HG03066 (cell line): ENCODE data around the gene NSUN2.
"Not testable (repeated sequence)": the region's sequence is repeated elsewhere in the genome, so short reads cannot be mapped to it uniquely, and the experiment has no call there.

Experiments used
- ATAC-seq: cut with Tn5 transposase; IDR thresholded peaks from one replicate; pipeline ENCODE4 v1.9.1; 2021; ENCODE audit warnings: low read depth; ENCODE audit not compliant: unreplicated experiment

Gene NSUN2

DNA sequence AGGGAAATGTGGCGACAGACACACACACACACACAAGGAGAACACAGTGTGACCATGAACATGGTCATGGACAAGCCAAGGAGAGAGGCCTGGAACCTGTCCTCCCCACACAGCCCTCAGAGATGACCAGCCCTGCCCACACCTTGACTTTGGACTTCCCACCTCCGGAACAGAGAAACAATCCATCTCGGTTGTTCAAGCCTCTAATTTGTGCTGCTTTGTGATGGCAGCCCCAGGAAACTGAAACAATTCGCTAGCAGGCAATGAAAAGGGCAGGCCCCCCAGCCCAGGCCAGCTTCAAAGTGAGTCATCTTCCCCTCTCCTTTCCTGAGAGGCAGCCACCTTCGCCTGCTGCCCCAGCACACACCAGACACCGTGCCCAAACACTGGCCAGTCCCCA lies 47.7 kb downstream of the NSUN2 start:
- no peak for ATAC-seq

DNA sequence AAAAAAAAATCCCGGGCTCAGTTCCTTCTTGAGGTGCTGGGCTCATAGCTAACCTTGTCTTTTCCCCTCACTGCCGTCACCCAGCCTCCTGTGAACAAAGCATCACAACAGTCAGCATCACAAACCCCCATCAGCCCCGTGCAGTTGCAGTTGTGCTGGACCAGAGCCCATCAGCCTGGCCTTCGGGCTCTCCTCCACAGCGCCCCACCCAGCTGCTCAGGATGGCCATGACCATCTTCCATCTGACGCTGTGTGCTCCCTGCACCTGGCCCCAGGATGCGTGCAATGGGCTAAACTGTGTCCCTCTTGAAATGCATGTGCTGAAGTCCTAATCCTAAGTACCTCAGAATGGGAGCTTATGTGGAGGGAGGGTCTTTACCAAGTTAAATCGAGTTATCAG lies 48.1 kb downstream of the NSUN2 start:
- no peak for ATAC-seq

DNA sequence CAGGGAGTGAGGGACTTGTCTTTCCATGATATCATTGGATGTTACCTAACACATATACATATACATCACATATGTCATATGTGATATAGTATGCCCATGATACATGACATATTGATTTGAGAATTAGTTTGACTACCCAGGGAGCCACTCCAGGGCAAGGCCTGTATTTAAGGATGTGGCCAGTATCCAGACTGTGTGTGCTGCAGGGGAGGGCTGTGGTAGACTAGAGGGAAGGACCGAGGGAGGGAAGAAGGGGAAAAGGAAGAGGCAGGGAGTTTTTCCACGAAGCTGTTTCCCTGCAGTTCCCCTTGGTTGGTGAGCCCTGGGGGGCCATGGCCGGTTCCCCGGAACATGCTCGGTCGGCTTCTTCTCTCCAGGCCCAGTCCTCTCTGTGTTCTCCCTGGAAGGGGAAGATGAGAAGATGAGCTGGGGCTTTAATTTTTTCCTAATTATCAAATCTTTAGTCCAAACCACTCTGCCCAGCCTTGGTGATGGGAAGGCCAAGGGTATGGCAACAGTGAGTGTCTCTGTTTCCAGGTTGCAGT lies 48.7 kb downstream of the NSUN2 start:
- no peak for ATAC-seq

DNA sequence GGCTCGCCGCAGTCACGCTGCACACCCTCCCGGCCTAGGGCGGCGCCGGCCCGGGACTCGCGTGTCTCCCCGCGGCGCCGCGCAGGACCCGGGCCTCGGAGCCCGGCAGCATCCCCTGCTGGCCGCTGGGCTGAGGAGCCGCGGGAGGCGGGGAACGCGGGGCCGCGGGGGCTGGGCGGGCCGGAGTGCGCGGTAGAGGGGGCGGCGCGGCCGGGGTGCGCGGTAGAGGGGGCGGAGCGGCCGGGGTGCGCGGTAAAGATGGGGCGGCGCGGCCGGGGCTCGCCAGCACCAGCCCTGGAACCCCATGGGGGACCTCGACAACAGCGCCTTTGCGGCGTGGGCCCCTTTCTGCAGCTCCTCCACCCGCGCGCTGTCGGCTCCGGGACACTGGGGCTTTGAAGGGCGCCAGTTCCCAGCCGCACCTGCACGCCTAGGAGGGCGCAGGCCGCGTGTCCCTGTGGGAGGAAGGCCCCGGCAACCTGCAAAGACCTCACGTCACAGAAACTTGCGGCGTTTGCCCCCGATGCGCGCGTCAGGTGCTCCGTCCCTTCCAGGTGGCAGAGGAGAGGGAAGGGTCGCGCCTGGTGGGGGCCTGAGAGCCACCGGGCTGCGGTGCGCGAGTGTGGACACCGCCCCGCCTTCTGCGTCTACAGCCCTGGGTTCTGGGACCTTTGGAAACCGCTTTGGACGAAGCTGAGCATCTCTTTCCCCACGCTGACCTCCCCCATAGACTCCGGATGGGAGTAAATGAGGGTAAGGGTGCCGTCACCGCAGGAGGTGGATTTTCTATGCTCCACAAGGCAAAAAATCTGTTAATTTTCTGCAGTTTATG lies 49.6 kb downstream of the NSUN2 start:
- no peak for ATAC-seq

DNA sequence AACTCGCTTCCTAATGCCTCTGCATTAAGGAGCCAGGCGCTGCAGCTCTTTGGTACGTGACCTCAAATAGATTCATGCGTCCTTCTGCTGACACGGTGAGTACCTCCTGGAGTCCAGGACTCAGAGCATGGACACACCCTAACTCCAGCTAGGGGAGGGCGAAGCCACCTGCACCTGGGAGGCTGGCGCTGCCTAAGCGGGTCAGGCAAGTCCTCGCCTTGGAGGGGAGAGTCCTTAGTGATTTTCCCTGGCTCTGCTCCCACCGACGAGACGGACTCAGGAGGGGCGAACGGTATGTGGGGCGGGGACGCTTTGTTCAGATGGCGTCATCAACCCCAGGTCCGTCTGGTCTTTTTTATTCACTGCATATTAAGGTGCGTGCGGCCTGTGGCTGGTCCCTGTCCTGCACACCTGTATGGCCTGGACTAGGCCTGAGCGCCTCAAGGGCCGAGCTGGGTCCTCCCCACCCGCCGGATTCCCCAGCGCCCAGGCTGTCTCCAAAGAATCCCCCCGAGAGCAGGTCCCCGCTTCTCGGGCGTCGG lies 50.3 kb downstream of the NSUN2 start:
- ATAC-seq: no peak

DNA sequence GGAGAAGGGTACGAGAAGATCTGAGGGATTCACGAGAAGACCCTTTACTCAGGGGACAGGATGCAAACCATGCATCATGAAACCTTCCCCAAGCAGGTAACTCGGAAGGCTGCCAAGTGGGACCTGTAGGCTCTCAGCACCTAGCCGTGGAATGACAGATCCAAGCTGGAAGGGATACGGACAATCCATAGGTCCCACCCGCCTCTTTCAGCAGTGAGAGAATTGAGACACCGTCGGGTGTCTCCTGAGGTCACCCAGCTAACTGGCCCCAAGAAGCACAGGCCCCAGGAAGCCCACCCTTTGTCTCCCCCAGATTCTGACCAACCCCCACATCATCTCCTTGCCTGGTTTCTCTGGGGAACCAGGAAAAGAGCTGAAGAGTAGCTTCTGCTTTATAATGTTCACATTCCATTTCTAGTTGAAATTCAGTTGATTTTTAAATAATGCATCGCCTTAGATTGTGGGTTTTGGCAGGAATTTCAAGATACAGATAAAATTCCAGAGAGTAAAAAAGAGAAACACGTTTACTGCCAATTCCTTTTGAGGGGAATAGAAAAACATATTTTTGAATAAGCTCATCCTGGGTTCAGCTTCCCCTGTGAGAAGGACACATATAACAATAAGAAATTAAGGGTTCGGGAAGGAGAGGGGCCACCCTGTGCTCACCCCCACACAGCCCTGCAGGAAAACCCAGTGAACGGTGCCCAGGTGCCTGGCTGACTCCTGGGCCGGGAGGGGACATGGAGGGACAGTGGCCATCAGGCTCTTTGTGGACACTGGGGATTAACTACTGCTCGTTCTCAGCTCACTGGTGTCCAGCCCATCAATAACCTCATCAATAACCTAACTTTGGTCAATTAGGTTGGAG lies 51.1 kb downstream of the NSUN2 start:
- ATAC-seq: no peak

DNA sequence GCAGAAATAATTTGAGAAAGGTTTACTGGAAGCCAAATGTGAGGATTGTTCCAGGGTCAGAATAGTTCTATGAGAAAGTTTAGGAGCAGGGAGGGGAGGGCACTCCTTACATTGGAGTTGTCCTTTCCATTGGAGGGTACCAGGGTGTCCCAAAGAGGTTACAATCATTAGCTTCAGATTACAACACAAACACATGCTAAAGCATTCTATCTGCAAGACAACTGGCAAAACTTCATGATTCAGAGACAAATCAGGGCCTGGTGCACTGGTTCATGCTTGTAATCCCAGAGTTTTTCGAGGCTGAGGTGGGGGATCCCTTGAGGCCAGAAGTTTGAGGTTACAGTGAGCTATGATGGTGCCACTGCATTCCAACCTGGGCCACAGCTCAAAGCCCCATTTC lies 51.8 kb downstream of the NSUN2 start:
- ATAC-seq: no peak

DNA sequence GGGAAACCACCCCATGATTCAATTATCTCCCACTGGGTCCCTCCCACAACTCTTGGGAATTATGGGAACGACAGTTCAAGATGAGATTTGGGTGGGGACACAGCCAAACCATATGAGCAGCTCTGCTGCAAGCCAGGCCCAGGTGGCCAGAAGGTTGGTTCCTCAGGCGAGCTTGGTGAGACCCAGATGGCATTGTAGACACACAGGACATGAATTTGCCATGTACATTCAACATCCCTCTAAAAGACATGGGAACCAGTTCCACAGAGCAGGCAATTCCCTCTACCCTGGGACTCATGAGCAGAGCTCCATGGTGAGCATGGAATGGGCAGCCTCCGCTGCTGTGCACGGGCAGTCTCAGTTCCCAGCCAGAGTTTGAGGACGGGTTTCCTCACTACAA lies 53.3 kb downstream of the NSUN2 start:
- ATAC-seq: no peak

DNA sequence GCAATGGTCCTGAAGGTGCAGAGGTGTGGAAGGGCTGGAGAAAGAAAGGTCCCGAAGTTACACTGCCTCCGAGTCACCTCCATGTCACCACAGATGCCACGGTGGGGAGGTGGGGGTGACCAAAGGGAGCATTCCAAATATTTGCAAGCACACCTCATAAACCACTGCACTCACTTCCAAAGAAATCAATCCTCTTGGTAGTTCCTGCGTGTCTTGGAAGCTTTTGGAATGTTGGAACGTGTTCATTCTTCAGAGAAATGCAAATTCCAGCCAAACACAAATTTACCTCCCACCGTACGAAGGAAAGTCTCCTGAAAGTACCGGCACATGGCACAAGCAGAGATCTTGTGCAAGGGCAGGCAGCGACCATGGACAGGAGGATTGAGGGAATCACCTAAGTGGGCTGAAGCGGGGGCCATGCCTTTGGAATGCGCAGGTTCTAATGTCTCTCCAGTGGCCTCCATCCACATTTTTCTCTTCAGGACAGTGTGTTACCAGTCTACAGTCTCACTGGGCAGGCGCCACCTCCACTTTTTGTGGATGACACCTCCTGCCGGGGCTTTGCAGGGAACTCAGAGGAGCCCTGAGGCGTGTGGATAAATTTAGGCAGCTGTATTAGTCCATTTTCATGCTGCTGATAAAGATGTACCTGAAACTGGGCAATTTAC lies 54.0 kb downstream of the NSUN2 start:
- ATAC-seq: no peak

DNA sequence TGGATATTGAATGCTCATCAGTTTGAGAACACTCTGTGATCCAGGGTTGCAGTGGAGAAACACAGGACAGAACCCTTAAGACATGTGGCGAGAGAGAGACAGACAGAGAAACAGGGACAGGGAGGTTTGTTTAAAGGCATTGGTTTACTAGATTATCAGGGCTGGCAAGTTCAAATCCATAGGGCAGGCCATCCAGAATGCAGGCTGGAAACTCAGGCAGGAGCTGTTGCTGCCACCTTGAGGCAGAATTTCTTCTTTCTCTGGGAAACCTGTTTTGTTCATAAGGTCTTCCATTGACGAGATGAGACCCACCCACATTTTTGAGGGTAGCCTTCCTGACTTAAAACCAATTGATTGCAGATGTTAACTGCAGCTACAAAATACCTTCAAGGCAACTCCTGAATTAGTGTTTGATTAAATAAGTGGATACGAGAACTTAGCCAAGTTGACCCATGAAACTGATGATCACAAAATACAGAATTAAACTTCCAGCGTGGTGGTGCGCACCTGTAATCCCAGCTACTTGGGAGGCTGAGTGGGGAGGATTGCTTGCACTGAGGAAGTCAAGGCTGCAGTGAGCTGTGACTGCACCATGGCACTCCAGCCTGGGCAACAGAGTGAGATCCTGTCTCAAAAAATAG lies 55.9 kb downstream of the NSUN2 start:
- ATAC-seq: no peak

DNA sequence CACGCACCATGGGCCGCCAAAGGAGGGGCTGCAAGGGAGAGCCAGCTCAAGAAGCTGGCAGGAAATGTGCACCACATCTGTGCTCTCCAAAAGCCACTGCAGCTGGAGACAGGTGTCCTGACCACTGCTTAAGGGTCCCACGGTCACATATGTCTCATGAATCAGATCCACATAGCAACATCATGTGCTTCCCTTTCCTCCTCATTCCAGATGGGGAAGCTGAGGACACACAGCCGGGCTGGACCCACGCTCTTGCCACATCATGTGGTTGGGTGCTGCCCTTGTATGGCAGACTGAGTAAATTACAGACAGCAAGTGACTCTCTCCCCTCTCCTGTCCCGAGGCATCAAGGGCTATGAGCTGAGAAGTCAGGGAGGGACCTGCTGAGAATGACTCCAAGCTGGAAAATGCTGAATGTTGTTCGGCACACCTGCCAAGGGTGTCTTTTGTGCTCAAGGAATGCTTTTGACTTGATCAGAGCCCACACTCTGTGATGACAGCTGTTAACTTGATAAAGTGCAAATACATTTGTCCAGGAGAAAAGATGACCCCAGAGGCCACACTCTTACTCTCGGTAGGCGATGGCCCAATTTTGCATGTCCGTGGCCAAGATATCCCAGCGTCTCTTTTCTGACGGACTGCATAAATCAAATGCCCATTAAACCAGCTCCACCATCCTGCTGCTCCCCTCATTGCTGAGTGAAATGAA lies 58.2 kb downstream of the NSUN2 start:
- no peak for ATAC-seq

DNA sequence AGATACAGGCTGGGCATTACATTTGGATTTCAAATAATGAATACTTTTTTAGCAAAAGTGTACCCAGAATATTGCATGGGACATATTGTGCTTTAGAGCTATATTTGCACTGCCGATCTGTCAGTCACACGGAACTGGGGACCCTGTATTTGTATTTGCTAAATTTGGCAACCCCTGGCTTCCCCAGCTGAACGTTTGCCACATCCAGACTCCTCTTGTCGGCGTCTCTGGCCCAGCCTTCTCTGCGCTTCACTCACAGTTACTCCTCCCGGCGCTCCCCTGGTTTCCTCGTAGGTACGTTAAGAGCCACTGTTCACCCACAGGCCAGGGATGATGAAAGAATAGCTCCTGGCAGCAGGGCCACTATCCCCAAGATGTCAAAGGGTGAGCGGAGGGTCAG lies 58.7 kb downstream of the NSUN2 start:
- ATAC-seq: no peak

DNA sequence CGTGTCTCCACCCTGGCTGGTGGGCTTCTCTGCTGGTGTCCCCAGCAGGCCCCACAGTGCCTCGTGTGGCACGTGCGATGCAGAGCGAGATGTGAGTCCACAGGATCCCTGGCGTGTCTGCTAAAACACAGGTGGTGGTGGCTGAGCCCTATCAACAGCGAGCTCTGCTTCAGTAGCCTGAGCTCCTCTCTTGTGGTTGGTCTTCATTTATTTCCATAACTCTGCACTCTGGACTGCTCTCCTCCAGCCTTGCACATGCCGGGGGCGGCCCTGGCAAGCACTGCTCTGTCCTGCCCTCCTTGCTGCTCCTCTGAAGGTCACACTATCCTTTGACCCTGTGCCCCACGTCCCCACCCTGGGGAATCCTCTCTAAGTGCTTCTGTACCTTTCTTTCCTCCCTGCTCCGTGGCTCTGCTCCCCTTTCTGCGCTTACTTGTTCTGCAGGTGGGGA lies 59.2 kb downstream of the NSUN2 start:
- ATAC-seq: no peak

DNA sequence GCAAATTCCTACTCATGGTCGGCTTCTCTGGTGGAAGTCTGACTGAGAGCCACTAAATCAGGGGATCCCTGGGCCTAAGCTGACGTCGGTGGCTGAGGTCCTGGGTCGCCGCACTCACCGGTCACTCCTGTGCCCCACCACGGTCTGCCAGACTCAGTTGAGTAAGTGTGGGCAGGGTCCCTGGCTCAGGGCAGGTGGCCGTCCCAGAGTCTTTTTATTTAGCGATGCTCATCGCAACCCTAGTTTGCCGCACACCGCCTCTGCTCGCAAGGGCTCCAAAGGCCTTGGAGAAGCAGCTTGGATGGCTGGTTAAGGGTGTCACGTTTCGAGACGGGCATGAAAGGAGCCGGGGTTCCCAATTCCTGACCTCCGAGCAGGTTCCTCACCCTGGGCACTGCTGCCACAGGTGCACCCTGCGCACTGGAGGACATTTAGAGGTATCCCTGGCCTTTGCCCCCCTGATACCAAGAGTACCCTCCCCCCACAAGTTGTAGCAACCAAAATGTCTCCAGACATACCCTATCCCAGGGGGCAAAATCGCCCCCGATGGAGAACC lies 59.9 kb downstream of the NSUN2 start:
- ATAC-seq: no peak

DNA sequence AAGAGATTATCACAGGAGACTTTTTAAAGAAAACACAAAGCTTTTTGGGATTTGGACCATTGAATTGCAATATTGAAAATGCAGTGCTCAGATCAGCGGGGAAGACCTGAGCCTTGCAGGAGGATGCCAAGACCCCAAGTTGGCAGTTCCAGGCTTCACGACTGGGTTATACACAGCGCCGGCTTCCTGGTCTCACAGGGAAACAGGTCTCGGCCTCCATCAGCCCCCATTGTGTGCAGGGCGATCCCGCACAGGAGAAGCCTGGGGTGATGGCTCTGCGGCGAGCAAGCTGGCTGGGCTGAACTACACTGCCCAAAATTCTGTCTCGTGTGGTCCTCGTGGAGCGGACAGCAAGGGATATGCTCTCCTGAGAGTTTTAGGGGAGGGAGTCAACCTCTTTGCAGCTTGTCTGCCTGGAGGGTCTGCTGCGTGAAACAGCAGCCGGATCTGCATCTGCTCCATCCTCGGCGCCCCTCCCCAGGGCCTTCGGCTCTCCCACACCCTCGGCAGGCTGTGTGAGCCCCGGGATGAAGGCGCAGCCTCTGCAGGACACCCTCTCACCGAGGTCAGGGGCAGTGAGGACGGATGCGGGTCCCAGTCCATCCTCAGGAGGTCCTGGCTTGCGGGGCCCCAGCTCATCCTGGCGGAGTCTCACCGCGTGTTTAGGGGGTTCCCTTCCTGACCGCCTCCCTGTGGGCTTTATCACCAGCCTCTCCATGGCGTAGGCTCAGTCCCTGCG lies 60.6 kb downstream of the NSUN2 start:
- no peak for ATAC-seq

DNA sequence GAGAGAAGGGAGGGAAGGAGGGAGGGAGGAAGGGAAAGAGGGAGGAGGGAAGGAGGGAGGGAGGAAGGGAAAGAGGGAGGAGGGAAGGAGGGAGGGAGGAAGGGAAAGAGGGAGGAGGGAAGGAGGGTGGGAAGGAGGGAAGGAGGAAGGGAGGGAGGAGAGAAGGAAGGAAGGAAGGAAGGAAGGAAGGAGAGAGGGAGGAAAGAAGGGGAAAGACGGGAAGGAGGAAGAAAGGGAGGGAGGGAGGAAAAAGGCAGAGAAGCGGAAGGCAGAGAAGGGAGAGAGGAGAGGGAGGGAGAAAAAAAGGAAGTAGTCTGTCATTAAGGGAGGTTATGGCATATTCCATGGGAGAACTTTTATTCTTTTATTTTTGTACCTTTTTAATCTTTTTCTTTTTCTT lies 61.2 kb downstream of the NSUN2 start:
- not testable (repeated sequence) for ATAC-seq

DNA sequence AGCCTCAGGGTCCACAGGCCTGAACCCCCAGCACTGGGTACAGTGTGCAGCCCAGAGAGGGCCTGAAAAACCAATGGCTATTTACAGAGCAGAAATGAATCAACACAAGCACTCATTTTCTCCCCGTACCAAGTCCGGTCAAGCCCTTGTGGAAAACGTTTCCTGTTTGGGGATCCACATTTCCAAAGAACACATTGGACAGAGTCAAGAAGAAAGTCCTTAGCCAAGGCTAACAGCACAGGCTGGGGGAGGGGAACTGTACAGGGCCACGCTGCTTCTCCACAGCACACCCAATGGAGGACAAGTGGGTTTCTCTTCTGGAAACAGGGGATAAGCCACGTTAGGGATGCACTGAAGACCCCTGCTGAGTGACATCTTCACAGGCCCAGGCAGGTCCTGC lies 62.3 kb downstream of the NSUN2 start:
- no peak for ATAC-seq

DNA sequence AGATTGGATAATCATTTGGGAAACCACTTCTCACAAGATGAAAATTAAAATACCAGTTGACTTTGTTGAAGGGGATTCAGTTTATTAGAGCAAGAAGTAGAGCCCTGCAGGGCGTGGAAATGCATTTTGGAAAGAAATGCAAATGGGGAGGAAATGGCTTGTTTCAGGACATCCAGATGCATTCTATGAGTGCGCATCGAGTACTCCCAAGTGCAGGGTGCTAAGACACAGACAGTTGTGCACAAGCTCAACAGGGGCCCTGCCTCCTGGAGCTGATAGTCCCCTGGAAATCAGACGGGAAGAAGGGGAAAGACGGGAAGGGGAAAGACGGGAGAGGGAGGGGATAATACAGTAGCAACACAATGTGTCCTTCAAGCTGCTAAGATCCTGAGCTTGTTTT lies 64.0 kb downstream of the NSUN2 start:
- ATAC-seq: no peak

DNA sequence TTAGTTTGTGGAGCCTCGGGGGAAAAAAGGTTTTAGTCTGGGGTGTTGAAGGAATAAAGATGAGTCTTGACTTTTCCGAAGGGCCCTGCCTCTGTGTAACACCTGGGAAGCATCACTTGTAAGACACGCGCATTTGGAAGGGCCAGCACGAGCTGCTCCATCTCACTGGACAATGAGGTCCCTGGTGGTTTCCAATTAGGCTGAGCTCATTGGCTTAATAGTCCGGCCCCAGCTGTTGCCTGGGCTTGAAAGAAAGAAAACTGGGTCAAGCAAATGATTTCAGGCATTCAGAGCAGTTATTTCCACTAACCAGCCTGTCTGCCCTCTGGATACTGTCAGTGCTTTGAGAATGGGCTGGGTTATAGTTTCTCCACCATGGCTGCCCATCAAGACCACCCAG lies 64.5 kb downstream of the NSUN2 start:
- no peak for ATAC-seq
